Gastroesophageal sphincter (tissue), 4 donors: Measurements from ENCODE around the gene ZBTB3. TPM values are rescaled to one million over a fixed set of nuclear protein-coding genes. Genes with fewer than 3 reads are reported as not detected.
A peak's percentile ranks its signal among the peaks of the same experiment; 100 is the strongest.

Experiments
- ATAC-seq: fragments of 150-250 bp; one replicate; pipeline ENCODE4 v1.9.1; 2016; ENCODE audit warnings: mild to moderate bottlenecking, moderate library complexity
- H3K27ac ChIP-seq, 4 donors: fragments of 200-600 bp; sonication (generic) in 3 of 4; 1 replicate in 3 of 4; 2 replicates in 1 of 4; pipeline ENCODE4 v1.5.1; 2016 to 2019
- H3K27me3 ChIP-seq: fragments of 200-600 bp; sonication (generic); one replicate; pipeline ENCODE4 v1.5.1; 2019
- H3K36me3 ChIP-seq, 2 donors: fragments of 200-600 bp; sonication (generic); one replicate each; pipeline ENCODE4 v1.5.1; 2019; ENCODE audit warnings: control low read depth in 1 of 2
- H3K4me1 ChIP-seq, 3 donors: fragments of 200-600 bp; sonication (generic); 1 replicate in 2 of 3; 2 replicates in 1 of 3; pipeline ENCODE4 v1.5.1; 2016 to 2019; ENCODE audit warnings: control low read depth in 2 of 3
- H3K4me3 ChIP-seq, 2 donors: fragments of 200-600 bp; sonication (generic); one replicate each; pipeline ENCODE4 v1.5.1; 2019; ENCODE audit warnings: mild to moderate bottlenecking in 1 of 2, moderate library complexity in 1 of 2
- H3K9me3 ChIP-seq, 3 donors: fragments of 200-600 bp; sonication (generic); one replicate each; pipeline ENCODE4 v1.5.1; 2017 to 2019; ENCODE audit warnings: control low read depth in 2 of 3
- CTCF ChIP-seq, 4 experiments: fragments of 200-600 bp in 2 of 4; fragments of 450-650 bp in 2 of 4; sonication (generic) in 1 of 4; IDR thresholded peaks; one replicate each; pipeline ENCODE4 v1.5.1; 2017 to 2019; ENCODE audit warnings: antibody characterized with exemption in 4 of 4, mild to moderate bottlenecking in 2 of 4, moderate library complexity in 2 of 4
- EP300 ChIP-seq: sonication (generic); formaldehyde crosslinking; IDR thresholded peaks from one replicate; pipeline ENCODE4 v1.6.1; 2017; ENCODE audit warnings: antibody characterized with exemption, mild to moderate bottlenecking
- POLR2A ChIP-seq, 2 donors: fragments of 450-650 bp; IDR thresholded peaks; one replicate each; pipeline ENCODE4 v1.6.1; 2017; ENCODE audit warnings: antibody characterized with exemption in 2 of 2, mild to moderate bottlenecking in 2 of 2, moderate library complexity in 1 of 2
- POLR2AphosphoS5 ChIP-seq: sonication (generic); formaldehyde crosslinking; IDR thresholded peaks from one replicate; pipeline ENCODE4 v1.6.1; 2017; ENCODE audit warnings: antibody characterized with exemption
- WGBS, 2 donors: methylation state at CpG; one replicate each; pipeline ENCODE4 v1.1.5; 2018; ENCODE audit warnings: low coverage in 1 of 2; 5-methylcytosine and 5-hydroxymethylcytosine counted together
- total RNA-seq, 4 donors: library from RNA; depleted of rRNA; stranded (reverse); fragments of >200 nt; gene quantifications; one replicate each; pipeline ENCODE4 v1.1.0, GENCODE V29; 2016

Gene ZBTB3
- total RNA-seq, 4 donors from 2014 or later, result 8.8 to 15.8 (median 12.3) TPM

GRCh38 chr11:62787005-62787759 lies 33.2 kb upstream of the ZBTB3 start, which contains the start of gene TMEM179B:
Gene TMEM179B, plus strand, starts transcription at chr11:62787402. Its CDS starts 30 bp downstream, at chr11:62787432.
- peak; percentile 94 for ATAC-seq
- H3K36me3 ChIP-seq, result peaks cover 0 to 43% of the 10 kb centered on the region in 2 donors

DNA sequence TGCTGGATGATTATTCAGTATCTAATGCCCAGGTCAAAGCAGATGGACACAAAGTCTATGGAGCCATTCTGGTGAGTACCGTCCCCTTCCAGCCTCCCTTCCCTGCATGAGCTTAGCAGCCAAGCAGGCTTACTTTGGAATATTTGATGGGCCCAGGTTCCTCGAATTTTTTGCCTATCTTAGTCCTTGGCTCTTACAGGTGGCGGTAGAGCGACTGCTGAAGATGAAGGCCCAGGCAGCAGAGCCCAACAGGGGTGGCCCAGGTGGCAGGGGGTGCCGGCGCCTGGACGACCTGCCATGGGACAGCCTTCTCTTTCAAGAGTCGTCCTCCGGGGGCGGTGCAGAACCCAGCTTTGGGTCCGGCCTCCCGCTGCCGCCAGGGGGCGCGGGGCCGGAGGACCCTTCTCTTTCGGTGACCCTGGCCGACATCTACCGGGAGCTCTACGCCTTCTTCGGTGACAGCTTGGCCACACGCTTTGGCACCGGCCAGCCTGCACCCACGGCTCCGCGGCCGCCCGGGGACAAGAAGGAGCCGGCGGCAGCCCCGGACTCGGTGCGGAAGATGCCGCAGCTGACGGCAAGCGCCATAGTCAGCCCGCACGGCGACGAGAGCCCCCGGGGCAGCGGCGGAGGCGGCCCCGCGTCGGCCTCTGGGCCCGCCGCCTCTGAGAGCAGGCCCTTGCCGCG lies 32.5 kb upstream of the ZBTB3 start:
- WGBS, 2 donors, result 8% methylated on average over 2 of the region's 51 CpGs; no CpG with 5 or more reads in 1 of the 2 donors

More at GRCh38 chr11:62787005-62787759, 33.2 kb upstream of the ZBTB3 start, which contains the start of gene TMEM179B:
- WGBS, 2 donors, result 0% methylated on average over 1 of the region's 88 CpGs; no CpG with 5 or more reads in 1 of the 2 donors
- Histone ChIP-seq H3K27ac (peak within 1 kb of the TSS; percentile 92 to 100 (median 96)), H3K4me3 (peak within 1 kb of the TSS; percentile 95 to 100), H3K9me3 (no peaks in the 10 kb centered on the region), H3K27me3 (no peaks in the 10 kb centered on the region), H3K4me1 (peaks cover 3 to 57% (median 27%) of the 10 kb centered on the region in 3 donors)
- TF ChIP-seq POLR2AphosphoS5 (peak; percentile 98), POLR2A (IDR thresholded peaks at IDR 0.05) (peak; percentile 96 to 97), EP300 (no peak), CTCF (IDR thresholded peaks at IDR 0.05) (peak in 3 of 4 experiments; percentile 45 to 70 (median 48))

GRCh38 chr11:62782753-62783152 lies 28.8 kb upstream of the ZBTB3 start:
- no peaks in the 10 kb centered on the region for H3K9me3 ChIP-seq
- H3K4me1 ChIP-seq, result peaks cover 2 to 15% (median 6%) of the 10 kb centered on the region in 3 donors
- 90 to 93% methylated on average over 3 to 5 of the region's 7 CpGs for WGBS, 2 donors
- no peaks in the 10 kb centered on the region for H3K27me3 ChIP-seq
- no peak overlapping the region for H3K27ac ChIP-seq
- TF ChIP-seq EP300 (no peak), CTCF (IDR thresholded peaks at IDR 0.05) (no peak), POLR2AphosphoS5 (no peak), POLR2A (IDR thresholded peaks at IDR 0.05) (no peak)
- H3K36me3 ChIP-seq, result peaks cover 0 to 63% of the 10 kb centered on the region in 2 donors
- ATAC-seq, result no peak
- H3K4me3 ChIP-seq, result no peak overlapping the region

More for the DNA sequence above, 32.5 kb upstream of the ZBTB3 start:
- peaks cover 0 to 48% of the 10 kb centered on the region in 2 donors for H3K36me3 ChIP-seq
- peak; percentile 88 for ATAC-seq
- TF ChIP-seq POLR2AphosphoS5 (peak; percentile 49), POLR2A (IDR thresholded peaks at IDR 0.05) (no peak), CTCF (IDR thresholded peaks at IDR 0.05) (peak; percentile 92 to 99 (median 97))
- peak overlapping the region; percentile 95 to 100 for H3K4me3 ChIP-seq
- H3K9me3 ChIP-seq, result no peaks in the 10 kb centered on the region
- peak overlapping the region; percentile 92 to 100 (median 96) for H3K27ac ChIP-seq
- peaks cover 2 to 52% (median 24%) of the 10 kb centered on the region in 3 donors for H3K4me1 ChIP-seq
- H3K27me3 ChIP-seq, result no peaks in the 10 kb centered on the region

- Histone ChIP-seq H3K4me3 (no peak overlapping the region), H3K36me3 (peaks cover 0 to 83% of the 10 kb centered on the region in 2 donors), H3K9me3 (no peaks in the 10 kb centered on the region), H3K27me3 (no peaks in the 10 kb centered on the region), H3K4me1 (peaks cover 0 to 2% (median 0%) of the 10 kb centered on the region in 3 donors), H3K27ac (no peak overlapping the region)
- WGBS, 2 donors, result 60% methylated on average over 1 of the region's 3 CpGs; no CpG with 5 or more reads in 1 of the 2 donors
- ATAC-seq, result peak; percentile 25
- TF ChIP-seq CTCF (IDR thresholded peaks at IDR 0.05) (no peak), EP300 (no peak), POLR2AphosphoS5 (no peak), POLR2A (IDR thresholded peaks at IDR 0.05) (no peak)
Observed at GRCh38 chr11:62778441-62778840, 24.5 kb upstream of the ZBTB3 start.
